Suprapubic skin (tissue), 4 donors: Measurements from ENCODE around the gene ASB3. TPM values are rescaled to one million over a fixed set of nuclear protein-coding genes. Genes with fewer than 3 reads are reported as not detected.

Experiments
- DNase-seq, 2 donors: peaks; one replicate each; pipeline ENCODE4 v3.0.0-alpha.2; 2019; ENCODE audit warnings: low spot score in 2 of 2
- H3K27ac ChIP-seq: fragments of 200-600 bp; sonication (generic); one replicate; pipeline ENCODE4 v1.5.1; 2019
- H3K27me3 ChIP-seq: fragments of 200-600 bp; sonication (generic); one replicate; pipeline ENCODE4 v1.5.1; 2019
- H3K36me3 ChIP-seq: fragments of 200-600 bp; sonication (generic); one replicate; pipeline ENCODE4 v1.5.1; 2019
- H3K4me1 ChIP-seq: fragments of 200-600 bp; sonication (generic); one replicate; pipeline ENCODE4 v1.5.1; 2019
- H3K4me3 ChIP-seq: fragments of 200-600 bp; sonication (generic); one replicate; pipeline ENCODE4 v1.5.1; 2019; ENCODE audit warnings: mild to moderate bottlenecking
- H3K9me3 ChIP-seq: fragments of 200-600 bp; sonication (generic); one replicate; pipeline ENCODE4 v1.5.1; 2019
- EP300 ChIP-seq: sonication (generic); formaldehyde crosslinking; IDR thresholded peaks from one replicate; pipeline ENCODE4 v1.6.1; 2017; ENCODE audit warnings: antibody characterized with exemption
- POLR2A ChIP-seq, 2 donors: fragments of 450-650 bp; IDR thresholded peaks; one replicate each; pipeline ENCODE4 v1.6.1; 2017; ENCODE audit warnings: antibody characterized with exemption in 2 of 2, mild to moderate bottlenecking in 2 of 2, moderate library complexity in 2 of 2
- POLR2AphosphoS5 ChIP-seq, 3 donors: sonication (generic); formaldehyde crosslinking; IDR thresholded peaks; one replicate each; pipeline ENCODE4 v1.6.1; 2017; ENCODE audit warnings: antibody characterized with exemption in 3 of 3
- WGBS: methylation state at CpG from one replicate; pipeline ENCODE4 v1.1.5; 2018; 5-methylcytosine and 5-hydroxymethylcytosine counted together
- total RNA-seq, 4 donors: library from RNA; depleted of rRNA; stranded (reverse); fragments of >200 nt; gene quantifications; one replicate each; pipeline ENCODE4 v1.1.0, GENCODE V29; 2016
- TF ChIP-seq, protein P1 (sequence below), 2 donors: fragments of 200-600 bp in 1 of 2; fragments of 450-650 bp in 1 of 2; sonication (generic) in 1 of 2; IDR thresholded peaks; one replicate each; pipeline ENCODE4 v1.5.1; 2016 to 2019; ENCODE audit warnings: antibody characterized with exemption in 2 of 2, mild to moderate bottlenecking in 1 of 2, moderate library complexity in 1 of 2

Gene ASB3
- total RNA-seq, 4 donors from 2014 or later: 9.8 to 28.8 (median 12.6) TPM

DNA sequence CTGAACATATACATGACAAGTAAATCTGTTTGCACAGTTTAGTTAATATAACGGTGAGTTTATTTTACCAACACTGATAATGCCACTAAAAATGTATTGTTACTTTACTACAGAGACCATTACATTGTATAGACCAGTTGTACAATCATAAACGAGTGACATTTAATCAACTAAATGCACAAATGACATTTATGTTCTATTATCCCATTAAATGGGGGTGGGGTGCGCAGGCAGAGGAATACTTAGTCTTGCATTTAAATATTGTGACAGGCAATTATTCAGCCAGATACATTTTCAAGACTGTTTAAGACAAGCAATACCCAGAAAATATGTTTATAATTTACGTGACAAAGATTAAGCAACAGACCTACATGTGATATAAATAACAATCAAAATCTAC lies 91.2 kb downstream of the ASB3 start:
- TF ChIP-seq EP300 (no peak), POLR2A (IDR thresholded peaks at IDR 0.05) (no peak), POLR2AphosphoS5 (IDR thresholded peaks at IDR 0.05) (no peak)
- TF ChIP-seq, protein P1, sequence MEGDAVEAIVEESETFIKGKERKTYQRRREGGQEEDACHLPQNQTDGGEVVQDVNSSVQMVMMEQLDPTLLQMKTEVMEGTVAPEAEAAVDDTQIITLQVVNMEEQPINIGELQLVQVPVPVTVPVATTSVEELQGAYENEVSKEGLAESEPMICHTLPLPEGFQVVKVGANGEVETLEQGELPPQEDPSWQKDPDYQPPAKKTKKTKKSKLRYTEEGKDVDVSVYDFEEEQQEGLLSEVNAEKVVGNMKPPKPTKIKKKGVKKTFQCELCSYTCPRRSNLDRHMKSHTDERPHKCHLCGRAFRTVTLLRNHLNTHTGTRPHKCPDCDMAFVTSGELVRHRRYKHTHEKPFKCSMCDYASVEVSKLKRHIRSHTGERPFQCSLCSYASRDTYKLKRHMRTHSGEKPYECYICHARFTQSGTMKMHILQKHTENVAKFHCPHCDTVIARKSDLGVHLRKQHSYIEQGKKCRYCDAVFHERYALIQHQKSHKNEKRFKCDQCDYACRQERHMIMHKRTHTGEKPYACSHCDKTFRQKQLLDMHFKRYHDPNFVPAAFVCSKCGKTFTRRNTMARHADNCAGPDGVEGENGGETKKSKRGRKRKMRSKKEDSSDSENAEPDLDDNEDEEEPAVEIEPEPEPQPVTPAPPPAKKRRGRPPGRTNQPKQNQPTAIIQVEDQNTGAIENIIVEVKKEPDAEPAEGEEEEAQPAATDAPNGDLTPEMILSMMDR (IDR thresholded peaks at IDR 0.05): no peak
- H3K27me3 ChIP-seq: no peaks in the 10 kb centered on the region
- WGBS: 93% methylated on average over 4 of the region's 4 CpGs
- no peak for DNase-seq
- H3K27ac ChIP-seq: no peak overlapping the region
- peaks cover 20% of the 10 kb centered on the region for H3K36me3 ChIP-seq
- H3K4me3 ChIP-seq: no peak overlapping the region
- no peaks in the 10 kb centered on the region for H3K4me1 ChIP-seq
- no peaks in the 10 kb centered on the region for H3K9me3 ChIP-seq

DNA sequence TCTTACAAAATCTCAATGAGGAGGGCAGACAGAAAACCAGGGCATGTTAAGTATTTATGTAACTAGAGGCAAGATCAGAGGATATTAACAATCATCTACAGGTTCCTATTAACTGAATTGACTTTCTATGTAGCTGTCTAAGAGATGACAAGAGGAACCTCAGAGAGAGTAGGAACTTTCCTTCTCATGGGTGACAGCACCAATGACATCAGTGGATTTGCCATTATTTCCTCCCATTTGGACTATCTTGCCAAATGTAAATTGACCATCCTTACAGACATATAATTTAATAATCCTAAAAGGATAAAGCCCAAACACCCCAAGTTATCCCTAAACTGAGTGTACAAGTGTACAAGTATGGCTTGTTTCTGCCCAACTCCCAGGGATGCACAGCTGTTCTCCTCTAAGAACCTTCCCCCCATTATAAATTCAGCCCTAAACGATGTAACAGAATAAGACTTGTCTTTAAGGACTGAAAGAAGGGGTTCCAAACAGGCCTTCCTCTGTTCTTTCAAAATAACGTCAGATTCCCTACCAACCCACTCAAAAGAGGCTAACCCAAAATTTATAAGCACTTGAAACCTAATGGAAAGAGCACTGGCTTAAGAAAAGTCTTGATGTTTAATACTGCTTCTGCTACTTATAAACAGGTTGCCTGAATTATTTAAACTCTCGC lies 92.5 kb downstream of the ASB3 start:
- H3K36me3 ChIP-seq: peaks cover 8% of the 10 kb centered on the region
- H3K4me1 ChIP-seq: no peaks in the 10 kb centered on the region
- WGBS: 82% methylated on average over 3 of the region's 3 CpGs
- no peak for DNase-seq
- H3K27ac ChIP-seq: no peak overlapping the region
- no peaks in the 10 kb centered on the region for H3K9me3 ChIP-seq
- no peak overlapping the region for H3K4me3 ChIP-seq
- no peak for TF ChIP-seq POLR2A (IDR thresholded peaks at IDR 0.05)
- TF ChIP-seq POLR2AphosphoS5 (IDR thresholded peaks at IDR 0.05): no peak
- TF ChIP-seq, protein P1 (IDR thresholded peaks at IDR 0.05): no peak
- TF ChIP-seq EP300: no peak
- H3K27me3 ChIP-seq: no peaks in the 10 kb centered on the region

DNA sequence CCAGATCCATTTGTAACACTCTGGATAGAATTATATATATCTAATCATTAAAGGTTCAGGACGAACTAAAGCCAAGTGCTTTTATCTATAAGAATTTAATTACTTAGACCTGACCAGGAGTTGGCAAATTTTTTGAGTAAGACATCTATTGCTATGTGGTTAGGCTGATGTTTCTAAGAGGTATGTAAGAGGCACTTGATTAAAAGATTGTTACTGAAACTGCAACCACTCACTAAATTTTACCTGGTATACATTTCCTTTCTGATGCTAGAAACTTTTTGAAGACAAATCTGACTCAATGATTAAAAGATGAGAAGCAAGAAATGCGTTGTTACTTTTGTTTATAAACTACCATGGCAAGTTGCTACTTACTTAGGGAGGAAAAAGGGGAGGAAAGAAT lies 95.9 kb downstream of the ASB3 start:
- TF ChIP-seq POLR2A (IDR thresholded peaks at IDR 0.05) (no peak), EP300 (no peak), POLR2AphosphoS5 (IDR thresholded peaks at IDR 0.05) (no peak)
- TF ChIP-seq, protein P1 (IDR thresholded peaks at IDR 0.05): no peak
- H3K36me3 ChIP-seq: peaks cover 4% of the 10 kb centered on the region
- no peak overlapping the region for H3K4me3 ChIP-seq
- H3K9me3 ChIP-seq: no peaks in the 10 kb centered on the region
- no peaks in the 10 kb centered on the region for H3K4me1 ChIP-seq
- no peaks in the 10 kb centered on the region for H3K27me3 ChIP-seq
- no peak for DNase-seq
- H3K27ac ChIP-seq: no peak overlapping the region
- 93% methylated on average over 2 of the region's 2 CpGs for WGBS

DNA sequence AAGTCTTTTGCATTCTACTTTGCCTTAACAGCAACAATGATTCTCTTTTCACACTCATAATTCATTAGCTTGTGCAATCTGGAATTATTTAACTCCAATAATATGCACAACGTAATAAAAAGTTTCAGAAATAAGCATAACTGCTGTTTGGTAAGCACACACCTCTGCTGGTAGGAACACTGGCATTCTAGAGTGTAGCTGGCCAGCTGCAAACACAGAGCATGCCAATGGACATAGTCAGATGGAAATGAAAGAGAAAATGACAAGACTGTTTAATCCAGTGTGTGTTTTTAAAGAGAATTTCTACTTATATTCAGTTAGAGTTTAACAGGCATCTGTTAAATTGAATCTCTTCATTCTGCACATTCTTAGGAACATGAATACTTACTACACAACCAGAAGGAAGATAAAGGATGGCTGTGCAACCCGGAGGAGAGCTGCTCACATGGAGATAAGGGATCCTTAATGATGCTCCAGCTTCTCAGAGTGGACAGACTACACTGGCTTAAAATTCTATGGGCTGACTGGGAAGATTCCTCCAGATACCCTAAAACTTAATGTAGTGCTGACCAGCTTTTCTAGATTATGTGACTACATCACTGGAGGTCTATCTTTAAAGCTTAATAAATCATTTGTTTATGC lies 113.8 kb downstream of the ASB3 start:
- DNase-seq: no peak
- Histone ChIP-seq H3K36me3 (peaks cover 7% of the 10 kb centered on the region), H3K4me1 (no peaks in the 10 kb centered on the region), H3K9me3 (no peaks in the 10 kb centered on the region), H3K27me3 (no peaks in the 10 kb centered on the region), H3K4me3 (no peak overlapping the region), H3K27ac (no peak overlapping the region)
- 62% methylated on average over 2 of the region's 2 CpGs for WGBS
- no peak for TF ChIP-seq POLR2AphosphoS5 (IDR thresholded peaks at IDR 0.05)
- TF ChIP-seq POLR2A (IDR thresholded peaks at IDR 0.05): no peak
- TF ChIP-seq, protein P1 (IDR thresholded peaks at IDR 0.05): no peak
- TF ChIP-seq EP300: no peak

DNA sequence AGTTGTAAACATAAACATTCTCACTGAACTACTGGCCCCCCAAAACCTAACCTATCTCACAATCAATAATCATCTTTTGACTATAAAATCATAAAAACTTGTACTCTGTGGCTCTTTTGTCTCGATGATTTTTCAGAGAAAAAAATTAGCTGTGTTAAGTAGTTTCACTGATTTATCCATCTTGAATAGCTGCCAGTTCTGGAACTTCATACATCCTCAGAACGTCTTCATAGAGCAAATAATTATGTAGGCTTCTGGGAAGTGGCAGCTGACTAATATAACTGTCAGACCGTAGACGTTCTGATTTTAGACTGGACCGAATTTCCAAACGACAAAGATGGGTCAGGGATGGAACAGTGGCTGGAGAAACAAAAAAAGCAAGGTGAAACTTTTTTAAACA lies 116.4 kb downstream of the ASB3 start:
- TF ChIP-seq, protein P1 (IDR thresholded peaks at IDR 0.05): no peak
- TF ChIP-seq POLR2AphosphoS5 (IDR thresholded peaks at IDR 0.05) (no peak), POLR2A (IDR thresholded peaks at IDR 0.05) (no peak), EP300 (no peak)
- no peak overlapping the region for H3K4me3 ChIP-seq
- no peaks in the 10 kb centered on the region for H3K27me3 ChIP-seq
- no peak for DNase-seq
- H3K4me1 ChIP-seq: no peaks in the 10 kb centered on the region
- WGBS: 48% methylated on average over 6 of the region's 6 CpGs
- no peaks in the 10 kb centered on the region for H3K9me3 ChIP-seq
- H3K36me3 ChIP-seq: peaks cover 7% of the 10 kb centered on the region
- no peak overlapping the region for H3K27ac ChIP-seq
